Right lobe of liver (tissue), 6 donors: ENCODE results near the gene SLC25A44. TPM values are rescaled to one million over a fixed set of nuclear protein-coding genes. Genes with fewer than 3 reads are reported as not detected.
"Not testable (repeated sequence)": the region's sequence is repeated elsewhere in the genome, so short reads cannot be mapped to it uniquely, and the experiment has no call there.

ENCODE experiments used
- ATAC-seq, 4 donors: fragments of 200-7000 bp; cut with Tn5 transposase; one replicate each; pipeline ENCODE4 v1.9.1; 2020; ENCODE audit warnings: mild to moderate bottlenecking in 4 of 4, moderate library complexity in 4 of 4
- DNase-seq, 3 donors: peaks; one replicate each; pipeline ENCODE4 v3.0.0-alpha.2; 2020
- H3K27ac ChIP-seq, 3 donors: fragments of 200-600 bp; one replicate each; pipeline ENCODE4 v1.8.0; 2022
- H3K27me3 ChIP-seq, 2 donors: fragments of 200-600 bp; one replicate each; pipeline ENCODE4 v1.8.0; 2022
- H3K36me3 ChIP-seq, 4 donors: fragments of 200-600 bp; sonication (generic) in 1 of 4; one replicate each; pipeline versions ENCODE4 v1.5.1 to v1.8.0; 2017 to 2022; ENCODE audit warnings: control low read depth in 1 of 4
- H3K4me1 ChIP-seq, 4 donors: fragments of 200-600 bp; sonication (generic) in 1 of 4; one replicate each; pipeline versions ENCODE4 v1.5.1 to v1.8.0; 2017 to 2022; ENCODE audit warnings: control low read depth in 1 of 4
- H3K4me3 ChIP-seq, 3 donors: fragments of 200-600 bp; one replicate each; pipeline ENCODE4 v1.8.0; 2022
- H3K9me3 ChIP-seq, 4 donors: fragments of 200-600 bp; sonication (generic) in 1 of 4; one replicate each; pipeline versions ENCODE4 v1.5.1 to v1.8.0; 2017 to 2022; ENCODE audit warnings: control low read depth in 1 of 4
- POLR2A ChIP-seq: fragments of 450-650 bp; IDR thresholded peaks from one replicate; pipeline ENCODE4 v1.6.1; 2017; ENCODE audit warnings: antibody characterized with exemption, mild to moderate bottlenecking
- WGBS: methylation state at CpG from one replicate; pipeline ENCODE4 v1.1.6; 2018; ENCODE audit warnings: low coverage, low lambda C conversion rate; ENCODE audit not compliant: insufficient coverage; ENCODE audit errors: missing lambda C conversion rate; 5-methylcytosine and 5-hydroxymethylcytosine counted together
- intact Hi-C, 2 donors: fragments of 100-400 bp; cut with DNase I; formaldehyde crosslinking; loops; one replicate each; pipeline versions ENCODE4 v1.11.2 to v1.14.1; 2022
- total RNA-seq, 6 experiments: library from RNA; depleted of rRNA in 2 of 6; stranded (reverse); fragments of >200 nt in 2 of 6; fragmentation: NEBNext Ultra II Directional in 3 of 6; extraction: Animal tissue kit (Norgen Biotek cat#: 25700) in 3 of 6; gene quantifications; one replicate each; pipeline versions ENCODE4 v1.1.0 to v1.2.4, GENCODE V29; 2016 to 2023
- TF ChIP-seq, protein P1 (sequence below), 4 donors: fragments of 200-600 bp in 3 of 4; fragments of 450-650 bp in 1 of 4; IDR thresholded peaks; one replicate each; pipeline versions ENCODE4 v1.5.1 to v1.8.0; 2016 to 2022; ENCODE audit warnings: antibody characterized with exemption in 4 of 4, mild to moderate bottlenecking in 2 of 4
- donor health status: DM: no; HTN: yes; CAD: no.
- donor health status: DM: no; HTN: no; CAD: no.
- donor health status: DM: no; HTN: no; CAD: no.
- donor health status: DM: no; HTN: yes; CAD: no.
- donor health status: DM: no; HTN: yes; CAD: no.

The SLC25A44 gene
- total RNA-seq, 6 experiments from 2014 or later = 19.1 to 30.5 (median 20.0) TPM

DNA sequence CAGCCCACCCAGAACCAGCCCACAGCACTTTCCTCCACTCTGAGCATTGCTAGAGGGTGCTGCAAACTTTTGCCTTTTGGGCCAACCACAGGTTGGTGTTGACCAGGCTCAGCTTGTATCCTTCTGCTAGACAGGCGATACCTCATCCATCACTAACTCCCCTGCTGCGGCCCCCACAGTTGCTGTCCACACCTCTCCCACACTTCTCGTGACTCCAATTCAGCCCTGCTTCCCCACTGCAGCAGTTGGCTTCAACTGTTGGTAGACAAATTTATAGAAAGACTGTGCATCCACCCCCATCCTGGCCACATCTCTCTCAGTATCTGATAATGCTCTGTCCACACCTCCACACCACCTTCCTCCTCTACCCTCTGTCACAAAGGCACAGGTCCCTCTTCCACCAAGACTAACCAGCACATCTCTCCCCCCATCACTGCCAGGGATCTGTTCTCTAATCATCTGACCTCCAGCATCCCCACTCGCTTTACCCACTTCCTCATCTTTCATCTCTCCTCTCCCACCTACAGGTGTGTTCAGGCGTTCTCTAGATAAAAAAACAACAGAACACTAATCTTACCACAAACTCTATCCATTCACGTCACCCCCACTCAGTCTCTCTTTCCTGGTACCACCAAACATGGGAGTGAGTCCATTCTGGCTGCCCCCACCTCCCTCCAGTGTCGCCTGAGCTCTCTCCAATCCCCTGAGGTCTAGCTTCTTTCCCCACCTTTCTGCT is 15.8 kb upstream of the SLC25A44 start:
- intact Hi-C loops = no loop called here
- whole genome bisulfite sequencing = 76% methylated on average over 5 of the region's 7 CpGs

DNA sequence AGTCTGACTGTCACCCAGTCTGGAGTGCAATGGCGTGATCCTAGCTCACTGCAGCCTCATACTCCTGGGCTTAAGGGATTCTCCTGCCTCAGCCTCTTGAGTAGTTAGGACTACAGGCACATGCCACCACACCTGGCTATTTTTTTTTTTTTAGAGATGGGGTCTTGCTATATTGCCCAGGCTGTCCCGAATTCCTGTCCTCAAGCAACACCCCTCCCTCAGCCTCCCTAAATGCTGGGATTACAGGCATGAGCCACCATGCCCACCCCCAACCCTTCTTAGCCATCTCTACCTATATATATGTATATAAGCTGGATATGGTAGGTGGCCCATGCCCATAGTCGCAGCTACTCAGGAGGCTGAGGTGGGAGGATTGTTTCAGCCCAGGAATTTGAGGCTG is 13.4 kb upstream of the SLC25A44 start:
- H3K36me3 ChIP-seq = no peaks in the 10 kb centered on the region
- H3K27ac ChIP-seq = no peak overlapping the region
- no peaks in the 10 kb centered on the region for H3K27me3 ChIP-seq
- TF ChIP-seq, protein P1, sequence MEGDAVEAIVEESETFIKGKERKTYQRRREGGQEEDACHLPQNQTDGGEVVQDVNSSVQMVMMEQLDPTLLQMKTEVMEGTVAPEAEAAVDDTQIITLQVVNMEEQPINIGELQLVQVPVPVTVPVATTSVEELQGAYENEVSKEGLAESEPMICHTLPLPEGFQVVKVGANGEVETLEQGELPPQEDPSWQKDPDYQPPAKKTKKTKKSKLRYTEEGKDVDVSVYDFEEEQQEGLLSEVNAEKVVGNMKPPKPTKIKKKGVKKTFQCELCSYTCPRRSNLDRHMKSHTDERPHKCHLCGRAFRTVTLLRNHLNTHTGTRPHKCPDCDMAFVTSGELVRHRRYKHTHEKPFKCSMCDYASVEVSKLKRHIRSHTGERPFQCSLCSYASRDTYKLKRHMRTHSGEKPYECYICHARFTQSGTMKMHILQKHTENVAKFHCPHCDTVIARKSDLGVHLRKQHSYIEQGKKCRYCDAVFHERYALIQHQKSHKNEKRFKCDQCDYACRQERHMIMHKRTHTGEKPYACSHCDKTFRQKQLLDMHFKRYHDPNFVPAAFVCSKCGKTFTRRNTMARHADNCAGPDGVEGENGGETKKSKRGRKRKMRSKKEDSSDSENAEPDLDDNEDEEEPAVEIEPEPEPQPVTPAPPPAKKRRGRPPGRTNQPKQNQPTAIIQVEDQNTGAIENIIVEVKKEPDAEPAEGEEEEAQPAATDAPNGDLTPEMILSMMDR (IDR thresholded peaks at IDR 0.05) = no peak
- H3K4me1 ChIP-seq = peaks cover 0 to 22% (median 0%) of the 10 kb centered on the region in 4 donors
- no peaks in the 10 kb centered on the region for H3K9me3 ChIP-seq
- ATAC-seq = no peak
- no peak for DNase-seq
- intact Hi-C loops = no loop called here
- WGBS = 100% methylated on average over 2 of the region's 3 CpGs
- H3K4me3 ChIP-seq = no peak overlapping the region

More for the DNA sequence above, 15.8 kb upstream of the SLC25A44 start:
- Histone ChIP-seq H3K27ac (no peak overlapping the region), H3K4me3 (no peak overlapping the region), H3K27me3 (no peaks in the 10 kb centered on the region), H3K9me3 (no peaks in the 10 kb centered on the region), H3K4me1 (peaks cover 0 to 8% (median 0%) of the 10 kb centered on the region in 4 donors), H3K36me3 (no peaks in the 10 kb centered on the region)
- no peak for DNase-seq
- no peak for TF ChIP-seq POLR2A
- TF ChIP-seq, protein P1 (IDR thresholded peaks at IDR 0.05) = no peak
- no peak for ATAC-seq

DNA sequence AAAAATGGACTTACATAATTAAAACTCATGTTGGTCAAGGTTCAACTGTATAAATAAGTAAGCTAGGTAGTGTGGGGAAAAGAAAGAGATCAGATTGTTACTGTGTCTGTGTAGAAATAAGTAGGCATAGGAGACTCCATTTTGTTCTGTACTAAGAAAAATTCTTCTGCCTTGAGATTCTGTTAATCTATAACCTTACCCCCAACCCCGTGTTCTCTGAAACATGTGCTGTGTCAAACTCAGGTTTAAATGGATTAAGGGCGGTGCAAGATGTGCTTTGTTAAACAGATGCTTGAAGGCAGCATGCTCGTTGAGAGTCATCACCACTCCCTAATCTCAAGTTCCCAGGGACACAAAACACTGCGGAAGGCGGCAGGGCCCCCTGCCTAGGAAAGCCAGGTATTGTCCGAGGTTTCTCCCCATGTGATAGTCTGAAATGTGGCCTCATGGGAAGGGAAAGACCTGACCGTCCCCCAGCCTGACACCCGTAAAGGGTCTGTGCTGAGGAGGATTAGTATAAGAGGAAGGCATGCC is 12.4 kb upstream of the SLC25A44 start:
- ATAC-seq, H3K4me3 ChIP-seq, intact Hi-C loops, DNase-seq, H3K36me3 ChIP-seq, H3K27ac ChIP-seq, H3K27me3 ChIP-seq, H3K9me3 ChIP-seq: not testable (repeated sequence)
- 61% methylated on average over 6 of the region's 8 CpGs for WGBS
- H3K4me1 ChIP-seq = peaks cover 0 to 22% (median 0%) of the 10 kb centered on the region in 4 donors

DNA sequence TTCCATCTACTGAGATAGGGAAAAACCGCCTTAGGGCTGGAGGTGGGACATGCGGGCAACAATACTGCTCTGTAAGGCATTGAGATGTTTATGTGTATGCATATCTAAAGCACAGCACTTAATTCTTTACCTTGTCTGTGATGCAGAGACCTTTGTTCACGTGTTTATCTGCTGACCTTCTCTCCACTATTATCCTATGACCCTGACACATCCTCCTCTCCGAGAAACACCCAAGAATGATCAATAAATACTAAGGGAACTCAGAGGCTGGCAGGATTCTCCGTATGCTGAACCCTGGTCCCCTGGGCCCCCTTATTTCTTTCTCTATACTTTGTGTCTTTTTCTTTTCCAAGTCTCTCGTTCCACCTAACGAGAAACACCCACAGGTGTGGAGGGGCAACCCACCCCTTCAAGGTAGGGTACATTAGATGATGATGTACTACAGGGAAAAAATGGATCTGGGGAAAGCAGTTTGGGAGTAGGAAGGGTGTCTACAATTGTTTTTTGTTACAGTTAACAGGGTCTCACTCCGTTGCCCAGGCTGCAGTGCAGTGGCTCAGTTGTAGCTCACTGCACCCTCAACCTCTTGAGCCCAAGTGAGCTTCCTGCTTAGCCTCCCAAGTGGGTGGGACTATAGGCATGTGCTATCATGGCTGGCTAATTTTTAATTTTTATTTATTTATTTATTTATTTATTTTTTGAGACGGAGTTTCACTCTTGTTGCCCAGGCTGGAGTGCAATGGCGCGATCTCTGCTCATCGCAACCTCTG is 11.7 kb upstream of the SLC25A44 start:
- 62% methylated on average over 12 of the region's 12 CpGs for WGBS
- peak in 3 of 4 donors; percentile 36 to 54 (median 44) for ATAC-seq
- DNase-seq, H3K4me3 ChIP-seq, H3K27me3 ChIP-seq, H3K36me3 ChIP-seq, H3K9me3 ChIP-seq, H3K27ac ChIP-seq, intact Hi-C loops: not testable (repeated sequence)
- peaks cover 0 to 22% (median 0%) of the 10 kb centered on the region in 4 donors for H3K4me1 ChIP-seq

DNA sequence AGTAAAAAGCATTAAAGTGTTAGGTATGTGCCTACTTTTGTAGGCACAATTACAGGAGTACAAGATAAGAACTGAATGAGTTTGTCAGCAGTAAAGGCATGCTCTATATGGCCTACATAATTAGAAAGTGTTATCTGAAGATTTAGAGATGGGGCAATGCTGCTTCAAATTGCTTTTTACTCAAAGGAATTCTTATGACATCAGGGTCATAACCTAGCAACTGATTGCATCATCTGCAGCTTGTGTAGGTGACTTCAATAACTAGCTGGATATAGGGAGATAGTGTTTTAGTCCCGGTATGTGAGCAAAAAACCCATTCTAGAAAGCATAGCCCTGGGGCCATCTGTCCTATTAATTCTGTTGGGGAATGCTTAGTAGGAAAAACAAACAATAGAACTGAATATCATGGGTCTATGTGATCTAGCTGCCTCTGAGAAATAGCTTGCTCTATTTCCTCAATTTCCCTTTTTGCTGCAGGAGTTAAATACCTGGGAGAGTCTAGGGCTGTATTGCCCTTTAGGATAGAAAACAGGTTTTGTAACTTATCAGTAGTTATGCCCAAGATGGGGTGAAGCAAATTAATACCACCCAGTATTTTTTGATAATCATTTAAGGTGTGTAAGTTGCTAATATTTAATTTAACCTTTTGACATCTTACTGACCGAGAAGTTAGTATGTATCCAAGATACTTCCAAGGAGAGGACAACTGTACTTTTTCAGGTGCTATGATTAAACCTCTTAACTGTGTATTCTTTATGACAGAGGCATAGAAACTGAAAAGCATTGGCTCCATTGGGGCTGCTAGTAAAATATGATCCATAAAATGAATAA is 7.3 kb upstream of the SLC25A44 start:
- H3K27ac ChIP-seq, intact Hi-C loops, H3K36me3 ChIP-seq, H3K27me3 ChIP-seq, ATAC-seq, H3K9me3 ChIP-seq, H3K4me3 ChIP-seq, DNase-seq: not testable (repeated sequence)
- H3K4me1 ChIP-seq = peaks cover 0 to 29% (median under 1%) of the 10 kb centered on the region in 4 donors
- WGBS = 55% methylated on average over 2 of the region's 2 CpGs

DNA sequence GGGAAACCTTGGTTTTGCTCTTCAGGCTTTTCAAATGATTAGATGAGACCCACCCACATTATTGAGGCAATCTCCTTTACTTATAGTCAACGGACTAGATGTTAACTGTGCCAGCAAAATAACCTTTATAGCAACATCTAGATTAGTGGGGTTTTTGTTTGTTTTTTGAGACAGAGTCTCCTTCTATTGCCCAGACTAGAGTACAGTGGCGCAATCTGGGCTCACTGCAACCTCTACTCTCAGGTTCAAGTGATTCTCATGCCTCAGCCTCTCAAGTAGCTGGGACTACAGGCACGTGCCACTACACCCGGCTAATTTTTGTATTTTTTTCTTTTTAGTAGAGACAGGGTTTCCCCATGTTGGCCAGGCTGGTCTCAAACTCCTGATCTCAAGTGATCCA is 3.6 kb upstream of the SLC25A44 start:
- WGBS = 59% methylated on average over 4 of the region's 4 CpGs
- ATAC-seq, intact Hi-C loops, DNase-seq, H3K36me3 ChIP-seq, H3K27me3 ChIP-seq, H3K4me3 ChIP-seq, H3K9me3 ChIP-seq: not testable (repeated sequence)
- Histone ChIP-seq H3K4me1 (peaks cover 0 to 24% (median 3%) of the 10 kb centered on the region in 4 donors), H3K27ac (peak overlapping the region in 2 of 3 donors; percentile 58 to 59)
